ENCODE results near the gene FOXF2. TPM values are rescaled to one million over a fixed set of nuclear protein-coding genes. Genes with fewer than 3 reads are reported as not detected.

Gene FOXF2
- total and polyA plus RNA-seq, 9 donors = 0.05 to 0.18 (median 0.11) TPM; not detected in 5

GRCh38 chr6:1393641-1394283, 4.4 kb downstream of the FOXF2 start:
- peaks cover 6% of the 10 kb centered on the region for H3K4me1 ChIP-seq (ENCODE audit: insufficient read depth)
- WGBS, 3 donors = 5 to 14% (median 9%) methylated on average over 47 of the region's 47 CpGs
- H3K4me3 ChIP-seq = no peak overlapping the region
- H3K27ac ChIP-seq = no peak overlapping the region
- intact Hi-C loops (cut with DNase I) = loop anchor here in 3 of 4 donors (10.0 kb wide), 1 partner anchor 799 kb away; no protein-coding TSS in a partner anchor
- H3K9me3 ChIP-seq = no peaks in the 10 kb centered on the region
- no peak for TF ChIP-seq EP300 (IDR thresholded peaks at IDR 0.05)
- no peak for TF ChIP-seq CTCF (IDR thresholded peaks at IDR 0.05)
- no peak for TF ChIP-seq POLR2A (IDR thresholded peaks at IDR 0.05)
- H3K27me3 ChIP-seq = no peaks in the 10 kb centered on the region
- H3K36me3 ChIP-seq = no peaks in the 10 kb centered on the region
- DNase-seq = no peak

- peaks cover 3% of the 10 kb centered on the region for H3K4me1 ChIP-seq (ENCODE audit: insufficient read depth)
- H3K27me3 ChIP-seq = no peaks in the 10 kb centered on the region
- no peaks in the 10 kb centered on the region for H3K9me3 ChIP-seq
- intact Hi-C loops (cut with DNase I) = loop anchor here (5.0 to 10.0 kb wide), 2 partner anchors 800 to 802 kb away; no protein-coding TSS in a partner anchor
- 38 to 62% (median 43%) methylated on average over 21 of the region's 21 CpGs for WGBS, 3 donors
- no peak overlapping the region for H3K4me3 ChIP-seq
- DNase-seq = no peak
- no peak overlapping the region for H3K27ac ChIP-seq
- no peaks in the 10 kb centered on the region for H3K36me3 ChIP-seq
- TF ChIP-seq CTCF (IDR thresholded peaks at IDR 0.05) (no peak), POLR2A (IDR thresholded peaks at IDR 0.05) (no peak), EP300 (IDR thresholded peaks at IDR 0.05) (no peak)
Measured at GRCh38 chr6:1394514-1395463, 5.4 kb downstream of the FOXF2 start.

- H3K36me3 ChIP-seq = no peaks in the 10 kb centered on the region
- WGBS, 3 donors = 43 to 62% (median 44%) methylated on average over 4 of the region's 4 CpGs
- no peak for DNase-seq
- H3K27ac ChIP-seq = no peak overlapping the region
- no peaks in the 10 kb centered on the region for H3K27me3 ChIP-seq
- intact Hi-C loops (cut with DNase I) = loop anchor here (5.0 to 10.0 kb wide), 2 partner anchors 801 to 803 kb away; no protein-coding TSS in a partner anchor
- TF ChIP-seq POLR2A (IDR thresholded peaks at IDR 0.05) (no peak), CTCF (IDR thresholded peaks at IDR 0.05) (no peak), EP300 (IDR thresholded peaks at IDR 0.05) (no peak)
- peaks cover 3% of the 10 kb centered on the region for H3K4me1 ChIP-seq (ENCODE audit: insufficient read depth)
- H3K9me3 ChIP-seq = no peaks in the 10 kb centered on the region
- no peak overlapping the region for H3K4me3 ChIP-seq
Measured at GRCh38 chr6:1395506-1395905, 6.1 kb downstream of the FOXF2 start.

Measured in ovary (tissue), 9 donors.